ENCODE data around the gene OVAAL.

Gene OVAAL

GRCh38 chr1:180586671-180587155 lies 27.9 kb downstream of the OVAAL start:
- TF ChIP-seq CTCF (IDR thresholded peaks at IDR 0.05; ENCODE audit: borderline replicate concordance, control extremely low read depth, extremely low read depth, insufficient read depth, missing control alignments): no peak
- in situ Hi-C loops (cut with MboI; ENCODE audit: low sequenced_read_pairs, unreplicated experiment): no loop called here
- no peak for DNase-seq (ENCODE audit: low spot score)

GRCh38 chr1:180588121-180588520 lies 29.4 kb downstream of the OVAAL start:
- in situ Hi-C loops (cut with MboI; ENCODE audit: low sequenced_read_pairs, unreplicated experiment): no loop called here
- no peak for DNase-seq (ENCODE audit: low spot score)
- TF ChIP-seq CTCF (IDR thresholded peaks at IDR 0.05; ENCODE audit: borderline replicate concordance, control extremely low read depth, extremely low read depth, insufficient read depth, missing control alignments): no peak

GRCh38 chr1:180590889-180591288 lies 32.1 kb downstream of the OVAAL start:
- in situ Hi-C loops (cut with MboI; ENCODE audit: low sequenced_read_pairs, unreplicated experiment): no loop called here
- TF ChIP-seq CTCF (IDR thresholded peaks at IDR 0.05; ENCODE audit: borderline replicate concordance, control extremely low read depth, extremely low read depth, insufficient read depth, missing control alignments): no peak
- DNase-seq (ENCODE audit: low spot score): no peak

- DNase-seq (ENCODE audit: low spot score): no peak
- in situ Hi-C loops (cut with MboI; ENCODE audit: low sequenced_read_pairs, unreplicated experiment): no loop called here
- TF ChIP-seq CTCF (IDR thresholded peaks at IDR 0.05; ENCODE audit: borderline replicate concordance, control extremely low read depth, extremely low read depth, insufficient read depth, missing control alignments): no peak
Observed at GRCh38 chr1:180593382-180593781, 34.6 kb downstream of the OVAAL start.

- no peak for DNase-seq (ENCODE audit: low spot score)
Observed at GRCh38 chr1:180594723-180595122, 36.0 kb downstream of the OVAAL start.

GRCh38 chr1:180595966-180596365 lies 37.2 kb downstream of the OVAAL start:
- DNase-seq (ENCODE audit: low spot score): no peak
- TF ChIP-seq CTCF (IDR thresholded peaks at IDR 0.05; ENCODE audit: borderline replicate concordance, control extremely low read depth, extremely low read depth, insufficient read depth, missing control alignments): no peak
- in situ Hi-C loops (cut with MboI; ENCODE audit: low sequenced_read_pairs, unreplicated experiment): no loop called here

More at GRCh38 chr1:180594723-180595122, 36.0 kb downstream of the OVAAL start:
- TF ChIP-seq CTCF (IDR thresholded peaks at IDR 0.05; ENCODE audit: borderline replicate concordance, control extremely low read depth, extremely low read depth, insufficient read depth, missing control alignments): no peak
- in situ Hi-C loops (cut with MboI; ENCODE audit: low sequenced_read_pairs, unreplicated experiment): no loop called here

- no peak for DNase-seq (ENCODE audit: low spot score)
Observed at GRCh38 chr1:180597520-180597919, 38.8 kb downstream of the OVAAL start.

More at GRCh38 chr1:180597520-180597919, 38.8 kb downstream of the OVAAL start:
- no peak for TF ChIP-seq CTCF (IDR thresholded peaks at IDR 0.05; ENCODE audit: borderline replicate concordance, control extremely low read depth, extremely low read depth, insufficient read depth, missing control alignments)
- in situ Hi-C loops (cut with MboI; ENCODE audit: low sequenced_read_pairs, unreplicated experiment): no loop called here

Data from GM13976 (cell line).